Measurements from ENCODE around the gene SH3RF3.

SH3RF3 gene

DNA sequence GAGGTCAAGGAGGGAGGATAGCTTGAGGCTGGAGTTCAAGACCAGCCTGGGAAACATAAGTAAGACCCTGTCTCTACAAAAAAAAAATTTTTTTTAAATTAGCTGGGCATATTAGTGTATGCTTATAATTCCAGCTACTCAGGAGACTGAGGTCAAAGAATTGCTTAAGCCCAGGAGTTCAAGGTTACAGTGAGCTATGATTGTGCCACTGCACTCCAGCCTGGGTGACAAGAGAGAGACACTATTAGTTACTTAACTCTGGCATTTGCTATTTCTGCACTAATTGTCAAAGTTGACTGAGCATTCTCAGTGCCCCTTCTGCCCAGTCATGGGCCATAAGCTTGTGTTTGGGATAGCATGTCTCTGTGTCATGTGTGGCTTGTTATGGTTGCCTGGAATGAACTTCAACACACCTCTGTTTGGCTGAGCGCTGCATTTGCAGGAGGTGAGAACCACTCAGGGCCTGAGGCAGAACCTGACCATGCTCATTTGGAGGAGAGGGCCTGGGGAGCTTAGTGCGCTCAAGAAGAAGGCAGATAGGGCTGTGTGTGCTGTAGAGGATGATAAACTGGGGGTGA, 77.7 kb downstream of the SH3RF3 start:
- Histone ChIP-seq H3K27me3 (replicated peaks in 2 of 5; ENCODE audit: control insufficient read depth in 4 of 5, insufficient read depth in 5 of 5, low read length in 4 of 5) (peaks cover 0 to 44% (median 5%) of the 10 kb centered on the region in 5 experiments), H3K9me3 (ENCODE audit: control extremely low read depth in 1 of 5, control insufficient read depth in 4 of 5, insufficient read depth in 2 of 5, low read depth in 1 of 5, low read length in 4 of 5) (peaks cover 0 to 6% (median 3%) of the 10 kb centered on the region in 5 experiments), H3K27ac (ENCODE audit: insufficient read depth in 1 of 2, low read depth in 1 of 2, low read length in 2 of 2, poor library complexity in 1 of 2, severe bottlenecking in 2 of 2) (no peak overlapping the region), H3K4me3 (ENCODE audit: control insufficient read depth in 1 of 7, extremely low read depth in 1 of 7, insufficient read depth in 4 of 7, low read depth in 2 of 7, low read length in 6 of 7) (no peak overlapping the region), H3K4me1 (ENCODE audit: control extremely low read depth in 1 of 4, control insufficient read depth in 4 of 4, insufficient read depth in 4 of 4, low read length in 3 of 4) (peaks cover 0 to 4% (median 0%) of the 10 kb centered on the region in 4 experiments), H3K36me3 (ENCODE audit: control insufficient read depth in 4 of 4, insufficient read depth in 4 of 4, low read length in 3 of 4) (no peaks in the 10 kb centered on the region)
- CTCF ChIA-PET, result interaction anchor here (0.8 kb wide), 1 partner anchor 18 kb away, joined by 3 read pairs; no protein-coding TSS in a partner anchor
- WGBS (ENCODE audit: insufficient coverage), result 92% methylated on average over 2 of the region's 2 CpGs
- POLR2A ChIA-PET, result no interaction called here
- no peak for DNase-seq

DNA sequence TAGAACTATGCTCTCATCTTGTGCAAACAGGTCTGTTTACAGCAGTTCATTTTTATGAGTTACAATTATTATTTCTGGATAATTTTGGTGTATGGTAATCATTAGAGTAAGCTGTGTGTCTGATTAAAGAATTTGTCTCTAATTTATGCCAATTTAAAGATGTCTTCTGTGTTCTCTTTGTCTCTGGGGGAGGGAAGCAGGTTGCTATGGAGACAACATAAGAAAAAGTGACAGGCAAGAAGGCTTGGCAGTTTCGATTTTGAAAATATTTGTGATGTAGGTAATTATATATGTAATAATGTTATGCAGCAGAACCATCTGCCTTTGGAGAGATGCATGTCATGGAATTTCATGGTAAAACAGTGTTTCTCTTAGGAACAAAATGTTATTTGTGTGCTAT, 78.2 kb downstream of the SH3RF3 start:
- Histone ChIP-seq H3K36me3 (ENCODE audit: control insufficient read depth in 4 of 4, insufficient read depth in 4 of 4, low read length in 3 of 4) (no peaks in the 10 kb centered on the region), H3K4me3 (ENCODE audit: control insufficient read depth in 1 of 7, extremely low read depth in 1 of 7, insufficient read depth in 4 of 7, low read depth in 2 of 7, low read length in 6 of 7) (no peak overlapping the region), H3K9me3 (ENCODE audit: control extremely low read depth in 1 of 5, control insufficient read depth in 4 of 5, insufficient read depth in 2 of 5, low read depth in 1 of 5, low read length in 4 of 5) (peaks cover 0 to 6% (median 3%) of the 10 kb centered on the region in 5 experiments), H3K27me3 (replicated peaks in 2 of 5; ENCODE audit: control insufficient read depth in 4 of 5, insufficient read depth in 5 of 5, low read length in 4 of 5) (peaks cover under 1 to 49% (median 10%) of the 10 kb centered on the region in 5 experiments), H3K27ac (ENCODE audit: insufficient read depth in 1 of 2, low read depth in 1 of 2, low read length in 2 of 2, poor library complexity in 1 of 2, severe bottlenecking in 2 of 2) (no peak overlapping the region), H3K4me1 (ENCODE audit: control extremely low read depth in 1 of 4, control insufficient read depth in 4 of 4, insufficient read depth in 4 of 4, low read length in 3 of 4) (peaks cover 0 to 4% (median 0%) of the 10 kb centered on the region in 4 experiments)
- CTCF ChIA-PET, result interaction anchor here (0.8 kb wide), 1 partner anchor 18 kb away, joined by 3 read pairs; no protein-coding TSS in a partner anchor
- WGBS (ENCODE audit: insufficient coverage), result 75% methylated on average over 1 of the region's 1 CpG
- no peak for DNase-seq
- POLR2A ChIA-PET, result no interaction called here

DNA sequence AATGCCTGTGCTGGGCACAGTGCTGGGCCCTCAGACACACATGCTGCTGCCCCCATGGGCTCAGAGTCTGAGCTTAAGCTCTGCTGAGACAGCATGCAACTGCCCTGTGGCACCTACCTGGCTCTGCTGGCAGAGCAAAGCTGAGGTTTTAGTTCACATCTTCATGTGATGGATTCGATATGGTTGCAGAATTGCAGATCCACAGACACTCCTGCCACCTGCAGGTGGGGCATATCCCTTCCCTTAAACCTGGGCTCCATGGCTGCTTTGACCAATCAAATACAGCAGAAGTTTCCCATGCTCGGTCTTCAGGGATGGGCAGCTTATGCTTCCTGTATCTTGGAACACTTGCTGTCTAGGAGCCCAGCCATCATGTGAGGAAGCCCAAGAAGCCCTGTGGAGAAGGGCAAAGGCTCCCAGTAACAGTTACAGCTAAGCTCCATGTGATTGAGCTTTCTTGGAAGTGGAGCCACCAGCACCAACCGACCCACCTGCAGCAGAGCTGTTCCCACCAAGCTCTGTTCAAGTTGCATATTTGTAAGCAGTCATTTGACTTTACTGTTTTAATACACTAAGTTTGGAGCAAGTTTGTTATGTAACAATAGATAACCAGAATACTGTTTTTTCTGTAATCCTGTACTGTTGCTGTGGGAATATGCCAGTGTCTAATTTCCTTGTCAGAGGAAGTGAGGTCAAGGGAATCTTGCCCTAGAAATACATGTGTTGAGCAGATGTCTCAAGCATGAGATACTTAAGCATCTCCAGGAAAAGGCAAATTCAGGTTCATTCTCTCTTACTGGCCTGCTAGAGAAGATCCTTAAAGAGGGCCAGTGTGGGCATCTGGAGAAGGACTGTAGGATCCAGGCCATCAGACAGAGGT, 79.3 kb downstream of the SH3RF3 start:
- Histone ChIP-seq H3K27ac (ENCODE audit: insufficient read depth in 1 of 2, low read depth in 1 of 2, low read length in 2 of 2, poor library complexity in 1 of 2, severe bottlenecking in 2 of 2) (no peak overlapping the region), H3K36me3 (ENCODE audit: control insufficient read depth in 4 of 4, insufficient read depth in 4 of 4, low read length in 3 of 4) (no peaks in the 10 kb centered on the region), H3K9me3 (ENCODE audit: control extremely low read depth in 1 of 5, control insufficient read depth in 4 of 5, insufficient read depth in 2 of 5, low read depth in 1 of 5, low read length in 4 of 5) (peaks cover 0 to 6% (median 3%) of the 10 kb centered on the region in 5 experiments), H3K4me1 (ENCODE audit: control extremely low read depth in 1 of 4, control insufficient read depth in 4 of 4, insufficient read depth in 4 of 4, low read length in 3 of 4) (peaks cover under 1 to 7% (median 2%) of the 10 kb centered on the region in 4 experiments), H3K4me3 (ENCODE audit: control insufficient read depth in 1 of 7, extremely low read depth in 1 of 7, insufficient read depth in 4 of 7, low read depth in 2 of 7, low read length in 6 of 7) (no peak overlapping the region), H3K27me3 (replicated peaks in 2 of 5; ENCODE audit: control insufficient read depth in 4 of 5, insufficient read depth in 5 of 5, low read length in 4 of 5) (peaks cover 4 to 60% (median 16%) of the 10 kb centered on the region in 5 experiments)
- ChIA-PET CTCF (interaction anchor here (1.3 kb wide), 1 partner anchor 16 kb away, joined by 3 read pairs; no protein-coding TSS in a partner anchor), POLR2A (no interaction called here)
- no peak for DNase-seq
- WGBS (ENCODE audit: insufficient coverage), result 100% methylated on average over 2 of the region's 3 CpGs

DNA sequence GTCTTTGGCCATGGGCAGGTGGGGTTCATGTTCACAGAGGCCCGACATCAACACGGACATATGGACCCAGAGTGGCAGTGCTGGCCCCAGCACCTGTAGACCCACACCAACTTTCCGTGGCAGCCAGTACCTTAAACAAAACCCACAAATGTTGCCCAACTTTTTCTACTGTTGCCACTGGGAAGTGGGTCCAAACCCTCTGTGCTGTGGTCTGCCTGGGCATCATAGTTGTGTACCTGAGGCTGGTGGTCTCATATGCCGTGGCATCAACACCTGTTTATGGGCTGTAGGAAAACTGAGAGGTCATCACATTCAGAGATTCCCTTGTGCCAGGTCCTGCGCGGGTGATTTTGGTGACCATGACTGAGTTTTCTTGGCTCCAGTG, 79.9 kb downstream of the SH3RF3 start:
- DNase-seq, result no peak
- no peak overlapping the region for H3K4me3 ChIP-seq (ENCODE audit: control insufficient read depth in 1 of 7, extremely low read depth in 1 of 7, insufficient read depth in 4 of 7, low read depth in 2 of 7, low read length in 6 of 7)
- peaks cover 3 to 13% (median 7%) of the 10 kb centered on the region in 4 experiments for H3K4me1 ChIP-seq (ENCODE audit: control extremely low read depth in 1 of 4, control insufficient read depth in 4 of 4, insufficient read depth in 4 of 4, low read length in 3 of 4)
- POLR2A ChIA-PET, result interaction anchor here (1.0 kb wide), 1 partner anchor 29 kb away, joined by 3 read pairs; no protein-coding TSS in a partner anchor
- H3K9me3 ChIP-seq (ENCODE audit: control extremely low read depth in 1 of 5, control insufficient read depth in 4 of 5, insufficient read depth in 2 of 5, low read depth in 1 of 5, low read length in 4 of 5), result peaks cover 0 to 6% (median 3%) of the 10 kb centered on the region in 5 experiments
- H3K27ac ChIP-seq (ENCODE audit: insufficient read depth in 1 of 2, low read depth in 1 of 2, low read length in 2 of 2, poor library complexity in 1 of 2, severe bottlenecking in 2 of 2), result no peak overlapping the region
- H3K36me3 ChIP-seq (ENCODE audit: control insufficient read depth in 4 of 4, insufficient read depth in 4 of 4, low read length in 3 of 4), result no peaks in the 10 kb centered on the region
- CTCF ChIA-PET, result interaction anchor here (1.3 kb wide), 1 partner anchor 16 kb away, joined by 3 read pairs; no protein-coding TSS in a partner anchor
- H3K27me3 ChIP-seq (replicated peaks in 2 of 5; ENCODE audit: control insufficient read depth in 4 of 5, insufficient read depth in 5 of 5, low read length in 4 of 5), result peaks cover 4 to 60% (median 16%) of the 10 kb centered on the region in 5 experiments
- WGBS (ENCODE audit: insufficient coverage), result 98% methylated on average over 6 of the region's 6 CpGs

DNA sequence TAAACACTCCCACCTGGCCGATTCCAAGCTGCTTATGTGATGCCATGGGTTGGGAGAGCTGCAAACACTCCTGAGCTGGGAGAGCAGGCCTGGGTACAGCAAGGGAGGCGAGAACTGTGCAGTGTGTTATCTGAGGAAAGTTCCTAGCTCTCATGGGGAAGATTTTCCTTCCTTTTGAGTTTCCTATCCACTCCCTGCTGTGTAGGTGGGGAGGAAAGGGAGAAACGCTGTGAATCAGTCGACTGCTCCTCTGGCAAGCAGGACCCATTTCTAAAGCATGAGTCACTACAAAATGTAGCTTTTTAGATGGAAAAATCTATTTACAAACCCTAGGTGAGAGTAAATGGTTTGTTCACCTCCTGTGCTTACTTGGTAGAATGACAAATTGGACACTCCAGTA, 80.4 kb downstream of the SH3RF3 start:
- ChIA-PET POLR2A (interaction anchor here (1.0 kb wide), 1 partner anchor 29 kb away, joined by 3 read pairs; no protein-coding TSS in a partner anchor), CTCF (no interaction called here)
- H3K9me3 ChIP-seq (ENCODE audit: control extremely low read depth in 1 of 5, control insufficient read depth in 4 of 5, insufficient read depth in 2 of 5, low read depth in 1 of 5, low read length in 4 of 5), result peaks cover 0 to 6% (median 3%) of the 10 kb centered on the region in 5 experiments
- peaks cover 4 to 18% (median 12%) of the 10 kb centered on the region in 4 experiments for H3K4me1 ChIP-seq (ENCODE audit: control extremely low read depth in 1 of 4, control insufficient read depth in 4 of 4, insufficient read depth in 4 of 4, low read length in 3 of 4)
- H3K36me3 ChIP-seq (ENCODE audit: control insufficient read depth in 4 of 4, insufficient read depth in 4 of 4, low read length in 3 of 4), result no peaks in the 10 kb centered on the region
- H3K27ac ChIP-seq (ENCODE audit: insufficient read depth in 1 of 2, low read depth in 1 of 2, low read length in 2 of 2, poor library complexity in 1 of 2, severe bottlenecking in 2 of 2), result no peak overlapping the region
- H3K4me3 ChIP-seq (ENCODE audit: control insufficient read depth in 1 of 7, extremely low read depth in 1 of 7, insufficient read depth in 4 of 7, low read depth in 2 of 7, low read length in 6 of 7), result no peak overlapping the region
- DNase-seq, result no peak
- WGBS (ENCODE audit: insufficient coverage), result 78% methylated on average over 1 of the region's 4 CpGs
- peaks cover 4 to 59% (median 16%) of the 10 kb centered on the region in 5 experiments for H3K27me3 ChIP-seq (replicated peaks in 2 of 5; ENCODE audit: control insufficient read depth in 4 of 5, insufficient read depth in 5 of 5, low read length in 4 of 5)

DNA sequence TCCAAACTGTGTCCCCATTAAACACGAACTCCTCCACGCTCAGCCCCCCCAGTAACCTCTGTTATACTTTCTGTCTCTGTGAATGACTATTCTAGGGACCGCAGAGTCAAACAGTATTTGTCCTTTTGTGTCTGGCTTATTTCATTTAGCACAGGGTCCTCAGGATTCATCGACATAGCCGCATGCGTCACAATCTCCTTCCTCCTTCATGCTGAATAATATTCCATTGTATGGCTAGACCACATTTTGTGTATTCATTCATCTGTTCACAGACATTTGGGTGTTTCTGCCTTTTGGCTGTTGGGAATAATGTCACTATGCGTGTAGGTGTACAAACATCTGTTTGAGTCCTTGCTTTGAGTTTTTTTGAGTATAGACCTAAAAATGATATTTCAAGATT, 80.9 kb downstream of the SH3RF3 start:
- Histone ChIP-seq H3K9me3 (ENCODE audit: control extremely low read depth in 1 of 5, control insufficient read depth in 4 of 5, insufficient read depth in 2 of 5, low read depth in 1 of 5, low read length in 4 of 5) (peaks cover 0 to 6% (median 3%) of the 10 kb centered on the region in 5 experiments), H3K36me3 (ENCODE audit: control insufficient read depth in 4 of 4, insufficient read depth in 4 of 4, low read length in 3 of 4) (no peaks in the 10 kb centered on the region), H3K4me3 (ENCODE audit: control insufficient read depth in 1 of 7, extremely low read depth in 1 of 7, insufficient read depth in 4 of 7, low read depth in 2 of 7, low read length in 6 of 7) (no peak overlapping the region), H3K4me1 (ENCODE audit: control extremely low read depth in 1 of 4, control insufficient read depth in 4 of 4, insufficient read depth in 4 of 4, low read length in 3 of 4) (peaks cover 9 to 23% (median 17%) of the 10 kb centered on the region in 4 experiments), H3K27me3 (replicated peaks in 2 of 5; ENCODE audit: control insufficient read depth in 4 of 5, insufficient read depth in 5 of 5, low read length in 4 of 5) (peaks cover 4 to 64% (median 18%) of the 10 kb centered on the region in 5 experiments), H3K27ac (ENCODE audit: insufficient read depth in 1 of 2, low read depth in 1 of 2, low read length in 2 of 2, poor library complexity in 1 of 2, severe bottlenecking in 2 of 2) (no peak overlapping the region)
- CTCF ChIA-PET, result interaction anchor here (0.7 to 2.4 kb wide), 2 partner anchors 15 to 300 kb away, joined by 3 to 5 read pairs; no protein-coding TSS in a partner anchor
- 95% methylated on average over 4 of the region's 7 CpGs for WGBS (ENCODE audit: insufficient coverage)
- POLR2A ChIA-PET, result no interaction called here
- no peak for DNase-seq

Measured in common myeloid progenitor, CD34-positive (primary cell).